Karpas-422 (cell line): ENCODE measurements around the gene NDC80. TPM values are rescaled to one million over a fixed set of nuclear protein-coding genes. Genes with fewer than 3 reads are reported as not detected.

Experiments
- DNase-seq: peaks from one replicate; pipeline ENCODE4 v3.0.0-alpha.2; 2015
- H2AFZ ChIP-seq: fragments of 200-600 bp; sonication (generic); 2 replicates; pipeline ENCODE4 v1.6.1; 2014; ENCODE audit warnings: antibody characterized with exemption, low read length, mixed read lengths
- H3K27ac ChIP-seq: fragments of 200-600 bp; sonication (generic); 2 replicates; pipeline ENCODE4 v1.5.1; 2014; ENCODE audit warnings: mild to moderate bottlenecking, low read length, moderate library complexity
- H3K27me3 ChIP-seq: fragments of 200-600 bp; sonication (generic); 2 replicates; pipeline ENCODE4 v1.6.1; 2014; ENCODE audit warnings: low read length, mixed read lengths
- H3K36me3 ChIP-seq: fragments of 200-600 bp; sonication (generic); 2 replicates; pipeline ENCODE4 v1.6.1; 2014; ENCODE audit warnings: low read length, mixed read lengths; ENCODE audit not compliant: insufficient read depth
- H3K4me1 ChIP-seq: fragments of 200-600 bp; sonication (generic); 2 replicates; pipeline ENCODE4 v1.6.1; 2014; ENCODE audit warnings: mild to moderate bottlenecking, low read length, mixed read lengths
- H3K4me2 ChIP-seq: fragments of 200-600 bp; sonication (generic); 2 replicates; pipeline ENCODE4 v1.6.1; 2014; ENCODE audit warnings: low read length, low read depth, mild to moderate bottlenecking; ENCODE audit not compliant: poor library complexity, severe bottlenecking
- H3K4me3 ChIP-seq: fragments of 200-600 bp; sonication (generic); 2 replicates; pipeline ENCODE4 v1.5.1; 2014; ENCODE audit warnings: mild to moderate bottlenecking, antibody characterized with exemption, low read length, mixed read lengths
- H3K79me2 ChIP-seq: fragments of 200-600 bp; sonication (generic); 2 replicates; pipeline ENCODE4 v1.6.1; 2014; ENCODE audit warnings: mild to moderate bottlenecking, low read length, mixed read lengths
- H3K9ac ChIP-seq: fragments of 200-600 bp; sonication (generic); 2 replicates; pipeline ENCODE4 v1.6.0; 2014; ENCODE audit warnings: low read length
- H3K9me2 ChIP-seq: fragments of 200-600 bp; sonication (generic), shearing (Covaris generic); replicated peaks from 2 replicates; pipeline ENCODE4 v1.6.0; 2014; ENCODE audit warnings: mild to moderate bottlenecking, low read length, moderate library complexity; ENCODE audit not compliant: insufficient read depth
- H3K9me3 ChIP-seq: fragments of 300-700, 200-600 bp; sonication (generic); 2 replicates; pipeline ENCODE4 v1.6.1; 2014; ENCODE audit warnings: low read length, mixed read lengths
- H4K20me1 ChIP-seq: fragments of 200-600 bp; sonication (generic); 2 replicates; pipeline ENCODE4 v1.6.1; 2014; ENCODE audit warnings: mild to moderate bottlenecking, antibody characterized with exemption, low read length, low read depth; ENCODE audit not compliant: insufficient read depth
- total RNA-seq: library from RNA; depleted of rRNA; stranded (reverse); fragments of >200 nt; shearing (Covaris generic); gene quantifications from 2 replicates; pipeline ENCODE4 v1.2.3, GENCODE V29; 2014; ENCODE audit warnings: low replicate concordance

The NDC80 gene
- total RNA-seq, 1 experiment from 2014 or later = 48.5 TPM

GRCh38 chr18:2564373-2564772 is 7.0 kb upstream of the NDC80 start:
- Histone ChIP-seq H3K27ac (no peak overlapping the region), H3K4me2 (no peak overlapping the region), H3K79me2 (peaks cover 27% of the 10 kb centered on the region), H3K9me2 (no peaks in the 10 kb centered on the region), H2AFZ (no peak overlapping the region), H3K4me1 (peaks cover 7% of the 10 kb centered on the region), H3K9ac (no peak overlapping the region), H3K9me3 (no peaks in the 10 kb centered on the region), H3K27me3 (no peaks in the 10 kb centered on the region), H3K36me3 (peaks cover 6% of the 10 kb centered on the region; the same call in 1 of the 2 replicates), H3K4me3 (no peak overlapping the region), H4K20me1 (no peaks in the 10 kb centered on the region)
- DNase-seq = peak; percentile 14

- Histone ChIP-seq H3K27me3 (no peaks in the 10 kb centered on the region), H4K20me1 (no peaks in the 10 kb centered on the region), H3K4me2 (no peak overlapping the region), H3K4me1 (peaks cover 22% of the 10 kb centered on the region), H3K36me3 (peaks cover 6% of the 10 kb centered on the region; the same call in 1 of the 2 replicates), H3K9me2 (no peaks in the 10 kb centered on the region), H3K4me3 (no peak overlapping the region), H3K27ac (no peak overlapping the region), H3K9ac (no peak overlapping the region), H2AFZ (no peak overlapping the region), H3K79me2 (peaks cover 62% of the 10 kb centered on the region), H3K9me3 (no peaks in the 10 kb centered on the region)
- DNase-seq = no peak
Measured at GRCh38 chr18:2568129-2568528, 3.2 kb upstream of the NDC80 start.

- no peak overlapping the region for H2AFZ ChIP-seq
- DNase-seq = no peak
- H3K4me3 ChIP-seq = no peak overlapping the region
- no peaks in the 10 kb centered on the region for H3K9me2 ChIP-seq
- peaks cover 10% of the 10 kb centered on the region; the same call in 1 of the 2 replicates for H3K36me3 ChIP-seq
- H3K27me3 ChIP-seq = no peaks in the 10 kb centered on the region
- no peaks in the 10 kb centered on the region for H4K20me1 ChIP-seq
- no peak overlapping the region for H3K27ac ChIP-seq
- H3K79me2 ChIP-seq = peaks cover 67% of the 10 kb centered on the region
- H3K9me3 ChIP-seq = no peaks in the 10 kb centered on the region
- peaks cover 26% of the 10 kb centered on the region for H3K4me1 ChIP-seq
- H3K9ac ChIP-seq = no peak overlapping the region
- H3K4me2 ChIP-seq = no peak overlapping the region
Measured at GRCh38 chr18:2568605-2569004, 2.8 kb upstream of the NDC80 start.

- no peaks in the 10 kb centered on the region for H4K20me1 ChIP-seq
- H3K27ac ChIP-seq = peak overlapping the region; percentile 79
- no peaks in the 10 kb centered on the region for H3K9me3 ChIP-seq
- peaks cover 77% of the 10 kb centered on the region for H3K79me2 ChIP-seq
- H2AFZ ChIP-seq = no peak overlapping the region
- H3K9ac ChIP-seq = peak overlapping the region; percentile 86
- no peak for DNase-seq
- peaks cover 33% of the 10 kb centered on the region for H3K4me1 ChIP-seq
- H3K9me2 ChIP-seq = no peaks in the 10 kb centered on the region
- no peaks in the 10 kb centered on the region for H3K27me3 ChIP-seq
- peak overlapping the region; percentile 87 for H3K4me2 ChIP-seq
- peaks cover 12% of the 10 kb centered on the region; the same call in 1 of the 2 replicates for H3K36me3 ChIP-seq
- H3K4me3 ChIP-seq = peak overlapping the region; percentile 86
Measured at GRCh38 chr18:2569338-2570207, 1.8 kb upstream of the NDC80 start.

- Histone ChIP-seq H3K9me2 (no peaks in the 10 kb centered on the region), H3K4me2 (peak overlapping the region; percentile 87), H3K4me3 (peak overlapping the region; percentile 86), H3K27me3 (no peaks in the 10 kb centered on the region), H3K9me3 (no peaks in the 10 kb centered on the region), H2AFZ (peak overlapping the region; percentile 87), H3K79me2 (peaks cover 84% of the 10 kb centered on the region), H3K9ac (peak overlapping the region; percentile 86), H3K4me1 (peaks cover 33% of the 10 kb centered on the region), H3K27ac (peak overlapping the region; percentile 79), H3K36me3 (peaks cover 24% of the 10 kb centered on the region; the same call in 1 of the 2 replicates), H4K20me1 (no peaks in the 10 kb centered on the region)
- DNase-seq = peak; percentile 72
Measured at GRCh38 chr18:2570772-2571199, 571 bp upstream of the NDC80 start.

- Histone ChIP-seq H4K20me1 (no peaks in the 10 kb centered on the region), H3K79me2 (peaks cover 90% of the 10 kb centered on the region), H3K4me3 (peak overlapping the region; percentile 86), H3K27ac (peak overlapping the region; percentile 79), H3K4me1 (peaks cover 33% of the 10 kb centered on the region), H3K9ac (peak overlapping the region; percentile 86), H3K27me3 (no peaks in the 10 kb centered on the region), H2AFZ (no peak overlapping the region), H3K9me3 (no peaks in the 10 kb centered on the region), H3K9me2 (no peaks in the 10 kb centered on the region), H3K36me3 (peaks cover 30% of the 10 kb centered on the region; the same call in 1 of the 2 replicates), H3K4me2 (peak overlapping the region; percentile 87)
- DNase-seq = peak; percentile 64
Measured at GRCh38 chr18:2572171-2572569, 813 bp downstream of the NDC80 start.

- H3K27me3 ChIP-seq = no peaks in the 10 kb centered on the region
- peaks cover 36% of the 10 kb centered on the region for H3K36me3 ChIP-seq
- H3K9ac ChIP-seq = peak overlapping the region; percentile 86
- H3K79me2 ChIP-seq = peaks cover 88% of the 10 kb centered on the region
- H3K9me3 ChIP-seq = no peaks in the 10 kb centered on the region
- no peak for DNase-seq
- no peaks in the 10 kb centered on the region for H3K9me2 ChIP-seq
- peak overlapping the region; percentile 87 for H3K4me2 ChIP-seq
- peak overlapping the region; percentile 79 for H3K27ac ChIP-seq
- no peaks in the 10 kb centered on the region for H4K20me1 ChIP-seq
- H3K4me1 ChIP-seq = peaks cover 33% of the 10 kb centered on the region
- H2AFZ ChIP-seq = no peak overlapping the region
- peak overlapping the region; percentile 86 for H3K4me3 ChIP-seq
Measured at GRCh38 chr18:2572892-2573291, 1.5 kb downstream of the NDC80 start.

- Histone ChIP-seq H3K27me3 (no peaks in the 10 kb centered on the region), H3K36me3 (peaks cover 41% of the 10 kb centered on the region), H3K4me1 (peaks cover 33% of the 10 kb centered on the region), H3K27ac (peak overlapping the region; percentile 79), H3K79me2 (peaks cover 87% of the 10 kb centered on the region), H2AFZ (no peak overlapping the region), H3K4me3 (peak overlapping the region; percentile 86), H4K20me1 (no peaks in the 10 kb centered on the region), H3K9me2 (no peaks in the 10 kb centered on the region), H3K9me3 (no peaks in the 10 kb centered on the region), H3K9ac (peak overlapping the region; percentile 86), H3K4me2 (peak overlapping the region; percentile 87)
- no peak for DNase-seq
Measured at GRCh38 chr18:2573408-2573807, 2.1 kb downstream of the NDC80 start.
